Measurements from ENCODE around the gene PLAGL2.
"Not testable (repeated sequence)": the region's sequence is repeated elsewhere in the genome, so short reads cannot be mapped to it uniquely, and the experiment has no call there.

PLAGL2 gene

DNA sequence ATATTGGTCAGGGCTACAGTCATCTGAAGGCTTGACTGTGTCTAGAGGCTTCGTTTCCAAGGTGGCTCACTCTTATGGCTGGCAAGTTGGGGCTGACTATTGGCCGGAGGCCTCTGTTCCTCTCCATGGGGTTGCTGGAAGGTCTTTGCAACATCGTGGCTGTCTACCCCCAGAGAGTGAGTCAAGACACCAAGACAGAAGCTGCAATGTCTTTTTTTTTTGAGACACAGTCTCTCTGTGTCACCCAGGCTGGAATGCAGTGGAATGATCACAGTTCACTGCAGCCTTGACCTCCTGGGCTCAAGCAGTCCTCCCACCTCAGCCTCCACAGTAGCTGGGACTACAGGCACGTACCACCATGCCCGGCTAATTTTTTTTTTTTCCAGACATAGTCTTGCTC, 40.5 kb upstream of the PLAGL2 start:
- H3K79me2 ChIP-seq, result no peaks in the 10 kb centered on the region
- no peaks in the 10 kb centered on the region for H3K9me3 ChIP-seq (ENCODE audit: control insufficient read depth, low read length)
- no peaks in the 10 kb centered on the region for H3K4me1 ChIP-seq
- no peaks in the 10 kb centered on the region for H3K36me3 ChIP-seq (ENCODE audit: control insufficient read depth, insufficient read depth, low read length)
- H3K4me3 ChIP-seq (ENCODE audit: low read depth, low read length), result no peak overlapping the region
- no peak for TF ChIP-seq CTCF (IDR thresholded peaks at IDR 0.05)
- H3K4me2 ChIP-seq (ENCODE audit: low read length), result no peak overlapping the region
- H3K27me3 ChIP-seq (ENCODE audit: control insufficient read depth, insufficient read depth, low read length), result no peaks in the 10 kb centered on the region
- no peak overlapping the region for H3K27ac ChIP-seq
- H2AFZ ChIP-seq, result no peak overlapping the region
- H3K9ac ChIP-seq, result no peak overlapping the region

GRCh38 chr20:32246208-32246607, 38.7 kb upstream of the PLAGL2 start:
- not testable (repeated sequence) for H3K27ac ChIP-seq; H3K9me3 ChIP-seq (ENCODE audit: control insufficient read depth, low read length); H3K27me3 ChIP-seq (ENCODE audit: control insufficient read depth, insufficient read depth, low read length); H3K4me1 ChIP-seq; H2AFZ ChIP-seq; H3K4me2 ChIP-seq (ENCODE audit: low read length); H3K9ac ChIP-seq; H3K36me3 ChIP-seq (ENCODE audit: control insufficient read depth, insufficient read depth, low read length); H3K79me2 ChIP-seq; H3K4me3 ChIP-seq (ENCODE audit: low read depth, low read length)

DNA sequence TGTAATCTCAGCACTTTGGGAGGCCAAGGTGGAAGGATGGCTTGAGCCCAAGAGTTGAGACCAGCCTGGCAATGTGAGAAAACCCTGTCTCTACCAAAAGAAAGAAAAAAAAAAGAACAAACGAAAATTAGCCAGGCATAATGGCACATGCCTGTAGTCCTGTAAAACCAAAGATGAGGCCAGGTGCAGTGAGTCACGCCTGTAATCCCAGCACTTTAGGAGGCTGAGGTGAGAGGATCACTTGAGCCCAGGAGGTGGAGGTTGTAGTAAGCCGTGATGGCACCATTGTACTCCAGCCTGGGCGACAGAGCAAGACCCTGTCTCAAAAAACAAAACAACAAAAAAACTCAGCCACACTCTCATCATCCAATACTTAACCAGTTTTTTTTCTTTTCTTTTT, 37.4 kb upstream of the PLAGL2 start:
- no peaks in the 10 kb centered on the region for H3K79me2 ChIP-seq
- no peaks in the 10 kb centered on the region for H3K36me3 ChIP-seq (ENCODE audit: control insufficient read depth, insufficient read depth, low read length)
- no peak overlapping the region for H2AFZ ChIP-seq
- H3K27me3 ChIP-seq (ENCODE audit: control insufficient read depth, insufficient read depth, low read length), result no peaks in the 10 kb centered on the region
- H3K4me1 ChIP-seq, result peaks cover 5% of the 10 kb centered on the region
- no peak overlapping the region for H3K4me3 ChIP-seq (ENCODE audit: low read depth, low read length)
- no peak overlapping the region for H3K27ac ChIP-seq
- no peak overlapping the region for H3K4me2 ChIP-seq (ENCODE audit: low read length)
- no peaks in the 10 kb centered on the region for H3K9me3 ChIP-seq (ENCODE audit: control insufficient read depth, low read length)
- no peak overlapping the region for H3K9ac ChIP-seq
- TF ChIP-seq CTCF (IDR thresholded peaks at IDR 0.05), result no peak

GRCh38 chr20:32244150-32244823, 36.7 kb upstream of the PLAGL2 start:
- H3K27me3 ChIP-seq (ENCODE audit: control insufficient read depth, insufficient read depth, low read length), result no peaks in the 10 kb centered on the region
- no peak overlapping the region for H3K4me3 ChIP-seq (ENCODE audit: low read depth, low read length)
- no peak overlapping the region for H2AFZ ChIP-seq
- no peak overlapping the region for H3K9ac ChIP-seq
- H3K4me1 ChIP-seq, result peaks cover 7% of the 10 kb centered on the region
- TF ChIP-seq CTCF (IDR thresholded peaks at IDR 0.05), result no peak
- no peak overlapping the region for H3K4me2 ChIP-seq (ENCODE audit: low read length)
- no peaks in the 10 kb centered on the region for H3K9me3 ChIP-seq (ENCODE audit: control insufficient read depth, low read length)
- no peaks in the 10 kb centered on the region for H3K79me2 ChIP-seq
- H3K27ac ChIP-seq, result no peak overlapping the region
- H3K36me3 ChIP-seq (ENCODE audit: control insufficient read depth, insufficient read depth, low read length), result no peaks in the 10 kb centered on the region

GRCh38 chr20:32241807-32242206, 34.3 kb upstream of the PLAGL2 start:
- Histone ChIP-seq H3K27ac (no peak overlapping the region), H3K9me3 (ENCODE audit: control insufficient read depth, low read length) (no peaks in the 10 kb centered on the region), H3K4me3 (ENCODE audit: low read depth, low read length) (no peak overlapping the region), H3K27me3 (ENCODE audit: control insufficient read depth, insufficient read depth, low read length) (no peaks in the 10 kb centered on the region), H3K4me1 (peaks cover 18% of the 10 kb centered on the region), H3K4me2 (ENCODE audit: low read length) (no peak overlapping the region), H2AFZ (no peak overlapping the region), H3K36me3 (ENCODE audit: control insufficient read depth, insufficient read depth, low read length) (no peaks in the 10 kb centered on the region), H3K79me2 (no peaks in the 10 kb centered on the region), H3K9ac (no peak overlapping the region)
- TF ChIP-seq CTCF (IDR thresholded peaks at IDR 0.05), result no peak

Measured in parathyroid adenoma (tissue), 2 donors.